NB4 (cell line): ENCODE data around the gene FRMD5.
"Not testable (repeated sequence)": the region's sequence is repeated elsewhere in the genome, so short reads cannot be mapped to it uniquely, and the experiment has no call there.

Experiments used
- CTCF ChIP-seq: IDR thresholded peaks from one replicate; pipeline ENCODE4 v1.5.1; 2012; ENCODE audit warnings: low read depth, low read length
- MYC ChIP-seq: IDR thresholded peaks from 2 replicates; pipeline ENCODE4 v1.6.1; 2011; ENCODE audit warnings: low read depth, low read length
- POLR2A ChIP-seq: IDR thresholded peaks from 2 replicates; pipeline ENCODE4 v1.6.1; 2011; ENCODE audit warnings: mild to moderate bottlenecking; ENCODE audit not compliant: insufficient read length; ENCODE audit errors: extremely low read depth

GRCh38 chr15:44227001-44227400 lies 31.9 kb upstream of the FRMD5 start:
- TF ChIP-seq POLR2A, MYC, CTCF: not testable (repeated sequence)
